Amniotic epithelial cell (primary cell): ENCODE results near the gene SLC66A1.

Experiments
- DNase-seq: peaks from one replicate; pipeline ENCODE4 v3.0.0-alpha.2; 2010; ENCODE audit warnings: low read depth

SLC66A1 gene

GRCh38 chr1:19342894-19343616, 30.9 kb downstream of the SLC66A1 start:
- DNase-seq: no peak

GRCh38 chr1:19343617-19344350, 31.7 kb downstream of the SLC66A1 start:
- no peak for DNase-seq

GRCh38 chr1:19344372-19344810, 32.3 kb downstream of the SLC66A1 start:
- peak; percentile 31 for DNase-seq

GRCh38 chr1:19344831-19345230, 32.7 kb downstream of the SLC66A1 start:
- no peak for DNase-seq

- no peak for DNase-seq
Observed at GRCh38 chr1:19345391-19345790, 33.3 kb downstream of the SLC66A1 start.

- DNase-seq: no peak
Observed at GRCh38 chr1:19346026-19346425, 33.9 kb downstream of the SLC66A1 start.

- DNase-seq: no peak
Observed at GRCh38 chr1:19347533-19348172, 35.5 kb downstream of the SLC66A1 start.

- no peak for DNase-seq
Observed at GRCh38 chr1:19348441-19349198, 36.5 kb downstream of the SLC66A1 start.

- DNase-seq: no peak
Observed at GRCh38 chr1:19349999-19350398, 37.9 kb downstream of the SLC66A1 start.

- no peak for DNase-seq
Observed at GRCh38 chr1:19350566-19350965, 38.4 kb downstream of the SLC66A1 start.

GRCh38 chr1:19351873-19352272, 39.7 kb downstream of the SLC66A1 start:
- no peak for DNase-seq

GRCh38 chr1:19352839-19353238, 40.7 kb downstream of the SLC66A1 start:
- no peak for DNase-seq

GRCh38 chr1:19353596-19353995, 41.5 kb downstream of the SLC66A1 start:
- DNase-seq: no peak

GRCh38 chr1:19354531-19354981, 42.4 kb downstream of the SLC66A1 start:
- no peak for DNase-seq

GRCh38 chr1:19356266-19356665, 44.1 kb downstream of the SLC66A1 start:
- no peak for DNase-seq

GRCh38 chr1:19357299-19357986, 45.3 kb downstream of the SLC66A1 start:
- no peak for DNase-seq

- no peak for DNase-seq
Observed at GRCh38 chr1:19358710-19359109, 46.6 kb downstream of the SLC66A1 start.

GRCh38 chr1:19359357-19359756, 47.2 kb downstream of the SLC66A1 start:
- no peak for DNase-seq

- DNase-seq: no peak
Observed at GRCh38 chr1:19360016-19360415, 47.9 kb downstream of the SLC66A1 start.

- no peak for DNase-seq
Observed at GRCh38 chr1:19360432-19360831, 48.3 kb downstream of the SLC66A1 start.

- DNase-seq: no peak
Observed at GRCh38 chr1:19360843-19361610, 48.9 kb downstream of the SLC66A1 start.
